ENCODE measurements around the gene HOXD11.

HOXD11 gene

DNA sequence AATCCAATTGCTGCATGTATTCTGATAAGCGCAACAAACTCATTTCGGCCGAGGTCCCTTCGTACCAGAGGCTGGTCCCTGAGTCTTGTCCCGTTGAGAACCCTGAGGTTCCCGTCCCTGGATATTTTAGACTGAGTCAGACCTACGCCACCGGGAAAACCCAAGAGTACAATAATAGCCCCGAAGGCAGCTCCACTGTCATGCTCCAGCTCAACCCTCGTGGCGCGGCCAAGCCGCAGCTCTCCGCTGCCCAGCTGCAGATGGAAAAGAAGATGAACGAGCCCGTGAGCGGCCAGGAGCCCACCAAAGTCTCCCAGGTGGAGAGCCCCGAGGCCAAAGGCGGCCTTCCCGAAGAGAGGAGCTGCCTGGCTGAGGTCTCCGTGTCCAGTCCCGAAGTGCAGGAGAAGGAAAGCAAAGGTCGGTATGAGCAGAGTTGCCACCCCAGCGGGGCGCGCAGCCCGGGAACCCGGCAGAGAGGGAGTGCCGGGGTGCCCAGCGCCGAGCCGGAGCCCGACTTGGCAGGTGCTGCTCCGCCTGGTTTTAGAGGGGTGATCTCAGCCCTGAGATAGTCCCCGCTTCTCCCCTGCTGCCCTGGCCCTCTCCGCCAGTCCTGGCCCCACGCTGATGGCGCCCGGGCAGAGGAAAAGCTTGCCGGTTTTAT is 10.2 kb downstream of the HOXD11 start:
- FAIRE-seq: no peak

DNA sequence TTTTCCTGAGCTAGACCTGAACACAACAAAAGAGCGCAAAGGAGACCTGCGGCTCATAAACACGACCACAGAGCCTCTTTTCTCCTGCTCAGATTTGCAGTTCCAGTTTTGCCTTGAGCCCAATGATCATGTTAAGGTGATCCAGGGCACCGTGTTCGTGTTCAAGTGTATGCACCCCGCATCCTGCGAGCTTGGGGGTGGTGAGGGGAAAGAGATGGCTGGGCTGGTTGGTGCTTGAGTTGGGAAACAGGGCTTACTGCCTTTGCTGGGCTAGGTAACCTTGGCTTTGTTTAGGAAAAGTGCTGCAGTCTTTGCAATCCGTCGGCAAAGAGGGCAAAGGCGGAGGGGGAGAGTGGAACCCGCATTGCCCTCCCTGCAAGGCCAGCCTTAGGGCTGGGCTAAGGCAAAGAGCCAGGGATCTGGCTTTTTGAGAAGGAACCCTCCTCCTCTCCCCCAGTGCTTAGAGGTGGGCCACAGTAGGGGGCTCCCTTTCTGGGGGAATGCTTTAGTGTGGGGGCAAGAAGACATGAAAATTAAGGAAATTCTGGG is 10.8 kb downstream of the HOXD11 start:
- FAIRE-seq (no peak), DNase-seq (ENCODE audit: extremely low spot score, insufficient read length, low read depth) (no peak)

More for the DNA sequence above, 10.2 kb downstream of the HOXD11 start:
- no peak for DNase-seq (ENCODE audit: extremely low spot score, insufficient read length, low read depth)

DNA sequence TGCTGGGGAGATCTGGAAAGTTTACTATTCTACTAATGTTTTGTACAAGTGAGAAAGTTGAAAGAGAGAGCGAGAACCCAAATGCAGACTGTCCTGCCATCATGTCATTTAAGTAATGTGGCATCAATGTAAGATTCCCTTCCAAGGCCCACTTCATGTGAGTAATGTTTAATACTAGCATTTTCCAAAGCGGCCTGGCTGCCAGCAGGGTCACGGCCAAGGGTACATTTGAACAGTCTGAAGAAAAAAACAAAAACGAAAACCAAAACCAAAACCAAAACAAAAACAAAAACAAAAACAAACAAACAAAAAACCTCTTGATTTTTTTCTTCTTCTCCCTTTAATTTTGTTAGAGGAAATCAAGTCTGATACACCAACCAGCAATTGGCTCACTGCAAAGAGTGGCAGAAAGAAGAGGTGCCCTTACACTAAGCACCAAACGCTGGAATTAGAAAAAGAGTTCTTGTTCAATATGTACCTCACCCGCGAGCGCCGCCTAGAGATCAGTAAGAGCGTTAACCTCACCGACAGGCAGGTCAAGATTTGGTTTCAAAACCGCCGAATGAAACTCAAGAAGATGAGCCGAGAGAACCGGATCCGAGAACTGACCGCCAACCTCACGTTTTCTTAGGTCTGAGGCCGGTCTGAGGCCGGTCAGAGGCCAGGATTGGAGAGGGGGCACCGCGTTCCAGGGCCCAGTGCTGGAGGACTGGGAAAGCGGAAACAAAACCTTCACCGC is 11.7 kb downstream of the HOXD11 start:
- DNase-seq (ENCODE audit: extremely low spot score, insufficient read length, low read depth): no peak
- FAIRE-seq: peak; percentile 73

DNA sequence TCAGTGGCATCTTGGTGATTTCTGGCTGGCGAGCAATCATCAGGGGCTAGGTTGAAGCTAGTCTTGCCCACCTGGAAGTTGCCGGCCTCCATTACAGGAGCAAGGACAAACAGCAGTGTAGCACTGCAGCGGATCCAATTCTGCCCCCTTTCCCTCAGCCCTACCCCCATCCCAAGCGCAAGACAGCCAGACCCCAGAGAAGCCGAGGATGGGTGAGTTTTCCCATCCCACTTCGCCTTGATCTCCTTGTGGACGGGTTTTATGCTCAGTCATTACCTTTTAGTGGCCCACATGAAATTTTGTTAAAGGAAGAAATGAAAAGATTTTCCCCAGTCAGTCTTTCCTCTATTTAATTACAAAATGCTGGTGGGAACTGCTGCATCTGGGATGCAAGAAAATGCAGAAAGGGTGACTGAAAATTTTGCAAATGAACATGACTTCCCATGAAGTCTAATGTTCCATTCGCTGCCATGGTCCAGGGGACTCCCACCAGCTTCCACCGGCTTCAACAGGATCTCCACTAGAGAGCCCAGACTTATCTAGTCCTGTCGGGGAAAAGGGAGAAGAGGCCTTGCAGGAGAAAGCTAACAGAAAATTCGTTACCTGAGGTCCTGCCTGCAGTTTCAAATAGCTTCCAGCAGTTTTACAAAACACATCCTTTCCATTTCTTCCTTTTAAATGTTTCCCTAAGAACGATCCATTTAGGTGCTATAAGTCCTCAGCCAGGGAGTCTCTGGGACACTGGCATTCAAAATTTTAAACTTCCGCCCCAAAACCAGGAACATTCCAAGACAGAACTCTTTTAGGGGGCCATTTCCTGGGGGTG is 13.5 kb downstream of the HOXD11 start:
- DNase-seq (ENCODE audit: extremely low spot score, insufficient read length, low read depth): no peak
- FAIRE-seq: no peak

DNA sequence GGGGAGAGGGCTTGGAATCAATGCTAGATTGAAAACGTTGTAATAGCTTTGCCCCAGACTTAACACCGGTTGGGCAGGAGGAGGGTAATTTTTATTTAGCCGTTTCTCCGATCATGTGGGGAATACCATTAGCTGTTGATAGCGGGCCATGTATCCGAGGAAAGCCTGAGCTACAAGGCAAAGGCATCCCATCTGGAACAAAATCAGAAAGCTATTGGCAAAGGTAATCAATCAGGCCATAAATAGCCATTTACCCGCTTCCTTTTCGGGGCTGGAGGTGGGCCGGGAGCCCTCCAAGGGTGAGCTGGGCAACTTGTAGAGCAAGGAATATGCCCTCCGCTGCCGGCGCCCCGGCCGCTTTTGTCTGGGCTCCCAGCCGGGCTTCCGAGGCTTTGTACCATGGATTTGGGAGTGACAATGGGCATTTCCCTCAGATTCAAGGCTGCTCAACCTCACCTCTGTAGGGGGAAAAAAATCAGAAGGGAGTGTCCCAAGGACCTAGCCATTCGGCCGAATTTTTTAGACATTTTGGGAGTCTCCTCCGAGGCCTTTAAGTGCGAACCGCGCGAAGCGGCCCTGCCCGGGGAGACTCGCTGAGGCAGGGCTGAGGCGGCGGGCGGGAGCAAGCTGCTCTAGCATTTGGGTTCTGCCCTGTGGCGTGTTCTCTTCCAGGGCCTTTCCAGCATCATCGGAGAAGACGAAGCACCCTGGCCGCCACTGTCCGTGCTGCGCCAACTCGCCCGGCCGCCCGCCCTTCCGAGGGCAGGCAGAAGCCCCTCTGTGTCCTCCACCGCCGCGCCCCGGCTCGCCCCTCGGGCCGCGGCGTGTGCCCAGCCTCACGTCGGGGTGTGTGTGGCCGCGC is 14.3 kb downstream of the HOXD11 start:
- FAIRE-seq (no peak), DNase-seq (ENCODE audit: extremely low spot score, insufficient read length, low read depth) (no peak)

DNA sequence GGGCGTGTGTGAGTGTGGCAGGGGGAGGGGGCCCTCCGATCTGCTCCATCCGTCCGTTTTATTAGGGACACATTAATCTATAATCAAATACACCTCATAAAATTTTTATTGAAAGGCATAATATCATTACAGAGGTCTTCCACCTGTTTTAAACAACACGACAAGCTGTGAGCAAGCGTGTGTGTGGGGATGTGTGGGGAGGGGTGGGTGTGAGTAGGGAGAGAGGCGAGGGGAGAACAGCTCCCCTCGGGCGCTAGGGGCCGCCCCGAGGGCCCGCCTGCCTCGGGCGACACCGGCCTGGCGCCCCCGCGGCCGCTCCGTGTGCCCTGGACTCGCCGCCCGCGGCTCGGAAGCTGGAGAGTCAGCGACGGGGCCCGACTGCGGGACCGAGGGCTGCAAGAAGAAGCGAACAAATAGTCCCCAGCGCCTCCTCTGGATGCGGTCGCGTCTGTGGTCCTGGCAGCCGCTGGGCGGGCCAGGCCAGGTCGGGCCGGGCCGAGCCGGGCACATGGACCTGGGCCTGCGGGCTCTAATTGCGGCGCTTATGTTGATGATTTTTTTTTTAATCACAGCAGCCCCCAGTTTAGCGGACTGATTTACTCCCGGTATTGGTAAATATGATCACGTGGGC is 15.1 kb downstream of the HOXD11 start:
- DNase-seq (ENCODE audit: extremely low spot score, insufficient read length, low read depth) (no peak), FAIRE-seq (no peak)

DNA sequence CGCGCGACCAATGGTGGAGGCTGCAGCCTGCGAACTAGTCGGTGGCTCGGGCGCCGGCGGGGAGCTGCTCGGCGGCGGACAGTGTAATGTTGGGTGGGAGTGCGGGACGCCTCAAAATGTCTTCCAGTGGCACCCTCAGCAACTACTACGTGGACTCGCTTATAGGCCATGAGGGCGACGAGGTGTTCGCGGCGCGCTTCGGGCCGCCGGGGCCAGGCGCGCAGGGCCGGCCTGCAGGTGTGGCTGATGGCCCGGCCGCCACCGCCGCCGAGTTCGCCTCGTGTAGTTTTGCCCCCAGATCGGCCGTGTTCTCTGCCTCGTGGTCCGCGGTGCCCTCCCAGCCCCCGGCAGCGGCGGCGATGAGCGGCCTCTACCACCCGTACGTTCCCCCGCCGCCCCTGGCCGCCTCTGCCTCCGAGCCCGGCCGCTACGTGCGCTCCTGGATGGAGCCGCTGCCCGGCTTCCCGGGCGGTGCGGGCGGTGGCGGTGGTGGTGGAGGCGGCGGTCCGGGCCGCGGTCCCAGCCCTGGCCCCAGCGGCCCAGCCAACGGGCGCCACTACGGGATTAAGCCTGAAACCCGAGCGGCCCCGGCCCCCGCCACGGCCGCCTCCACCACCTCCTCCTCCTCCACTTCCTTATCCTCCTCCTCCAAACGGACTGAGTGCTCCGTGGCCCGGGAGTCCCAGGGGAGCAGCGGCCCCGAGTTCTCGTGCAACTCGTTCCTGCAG is 15.8 kb downstream of the HOXD11 start, which contains the start of gene HOXD9:
Gene HOXD9, plus strand, starts transcription at position 37 of the 728 bp plus-strand sequence. Its CDS starts 50 bp downstream, at position 87.
- no peak for FAIRE-seq
- DNase-seq (ENCODE audit: extremely low spot score, insufficient read length, low read depth): no peak

DNA sequence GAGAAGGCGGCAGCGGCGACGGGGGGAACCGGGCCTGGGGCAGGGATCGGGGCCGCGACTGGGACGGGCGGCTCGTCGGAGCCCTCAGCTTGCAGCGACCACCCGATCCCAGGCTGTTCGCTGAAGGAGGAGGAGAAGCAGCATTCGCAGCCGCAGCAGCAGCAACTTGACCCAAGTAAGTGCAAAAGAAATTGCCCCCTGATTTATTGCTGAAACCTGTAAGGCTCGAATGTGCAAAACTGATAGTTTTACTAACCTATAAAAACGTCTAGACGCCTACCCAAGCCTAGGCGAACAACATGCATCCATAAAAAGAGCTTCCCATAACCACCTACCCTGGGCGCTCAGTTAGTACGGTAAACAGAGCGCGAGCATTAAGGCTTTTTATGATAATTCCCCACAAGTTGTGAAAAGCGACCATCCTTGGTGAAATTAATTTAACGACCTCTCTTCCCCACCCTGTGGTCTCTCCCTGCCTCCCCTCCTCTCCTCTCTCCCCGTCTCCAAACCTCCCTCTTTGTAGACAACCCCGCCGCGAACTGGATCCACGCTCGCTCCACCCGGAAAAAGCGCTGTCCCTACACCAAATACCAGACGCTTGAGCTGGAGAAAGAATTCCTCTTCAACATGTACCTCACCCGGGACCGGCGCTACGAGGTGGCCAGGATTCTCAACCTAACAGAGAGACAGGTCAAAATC is 16.5 kb downstream of the HOXD11 start:
- FAIRE-seq: no peak

DNA sequence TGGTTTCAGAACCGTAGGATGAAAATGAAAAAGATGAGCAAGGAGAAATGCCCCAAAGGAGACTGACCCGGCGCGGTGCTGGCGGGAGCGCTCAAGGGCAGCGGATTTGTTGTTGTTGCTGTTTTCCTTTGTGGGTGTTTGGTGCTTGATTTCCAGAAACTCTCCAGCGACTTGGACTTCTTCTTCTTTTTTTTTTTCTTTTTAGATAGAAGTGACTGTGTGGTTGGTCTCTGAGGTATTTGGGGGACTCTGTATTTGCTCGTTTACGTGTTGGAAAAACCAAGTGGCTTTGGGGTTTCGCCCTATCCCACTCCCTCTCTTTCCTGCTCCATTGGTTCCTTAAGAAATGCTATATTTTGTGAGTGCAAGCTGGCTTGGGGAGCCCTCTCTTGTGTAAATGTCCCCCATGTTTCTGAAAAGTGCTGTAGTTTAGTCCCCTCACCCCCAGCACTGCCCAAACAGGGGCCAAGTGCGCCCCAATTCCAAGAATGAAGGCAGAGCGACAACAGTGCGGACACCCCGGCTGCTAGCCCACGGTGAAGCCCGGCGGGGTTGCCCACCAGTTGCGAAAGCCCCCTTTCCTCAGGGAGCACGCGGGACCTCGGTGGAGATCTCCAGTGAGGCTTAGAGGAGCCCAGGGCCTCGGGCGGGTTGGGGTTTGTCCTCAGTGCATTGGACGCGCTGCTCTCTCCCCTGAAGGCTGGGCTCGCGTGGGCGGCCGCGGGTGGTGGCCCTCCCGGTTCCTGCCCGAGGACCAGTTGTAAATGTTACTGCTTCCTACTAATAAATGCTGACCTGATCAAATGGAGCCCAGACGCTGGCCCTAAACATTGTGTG is 17.2 kb downstream of the HOXD11 start:
- FAIRE-seq (no peak), DNase-seq (ENCODE audit: extremely low spot score, insufficient read length, low read depth) (no peak)

More for the DNA sequence above, 16.5 kb downstream of the HOXD11 start:
- DNase-seq (ENCODE audit: extremely low spot score, insufficient read length, low read depth): no peak

DNA sequence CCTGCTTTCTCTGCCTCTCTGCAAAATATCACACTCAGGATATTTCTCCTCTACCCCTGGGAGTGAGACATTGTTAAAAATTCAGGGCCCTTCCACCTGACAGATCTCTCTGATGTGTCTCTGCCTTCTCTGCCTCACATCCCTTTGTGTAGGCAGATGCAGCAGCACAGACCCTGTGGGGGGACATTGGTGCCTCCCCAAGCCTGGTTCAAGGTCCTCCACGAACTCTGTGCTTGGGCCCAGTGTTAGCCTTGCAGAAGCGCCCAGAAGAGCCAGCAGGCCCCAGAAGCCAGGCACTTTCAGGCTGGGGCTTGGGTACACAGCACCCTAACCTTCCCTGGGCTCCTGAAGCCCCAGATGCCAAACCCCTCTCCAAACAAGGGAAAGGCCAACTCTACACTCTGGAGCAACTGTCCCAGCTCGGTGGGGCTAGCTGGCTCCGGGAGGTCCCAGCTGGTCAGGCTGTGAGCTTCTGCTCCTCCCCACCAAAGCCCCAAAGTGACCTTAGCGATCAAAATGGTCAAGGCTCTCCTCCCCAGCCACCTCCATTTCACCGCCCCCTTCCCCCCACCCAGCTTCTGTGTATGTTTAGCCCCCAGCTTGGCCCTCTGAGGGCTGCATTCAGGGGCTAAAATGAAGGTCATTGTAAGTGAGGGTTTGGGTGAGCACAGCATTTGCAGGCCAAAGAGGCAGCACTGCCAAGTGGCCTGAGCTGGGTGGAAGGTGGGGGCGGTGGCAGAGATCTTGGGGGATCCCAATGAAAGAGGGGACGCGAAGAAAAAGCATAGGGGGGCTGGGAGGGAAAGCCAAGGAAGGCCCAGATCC is 18.1 kb downstream of the HOXD11 start:
- FAIRE-seq: no peak
- DNase-seq (ENCODE audit: extremely low spot score, insufficient read length, low read depth): no peak

DNA sequence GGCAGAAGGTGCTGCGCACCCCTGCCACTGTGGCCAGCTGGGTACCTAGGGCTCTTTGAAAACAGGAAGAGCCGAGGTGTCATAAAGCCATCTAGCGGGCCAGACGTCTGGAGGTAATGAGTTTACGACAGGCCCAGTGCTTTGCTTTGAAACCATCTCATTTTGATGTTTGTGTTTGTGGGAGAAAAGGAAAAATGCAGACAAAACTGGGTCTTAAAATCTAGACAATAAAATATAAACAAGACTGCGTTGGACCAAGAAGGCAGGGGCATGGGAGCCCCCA is 18.6 kb downstream of the HOXD11 start:
- FAIRE-seq: no peak
- no peak for DNase-seq (ENCODE audit: extremely low spot score, insufficient read length, low read depth)

DNA sequence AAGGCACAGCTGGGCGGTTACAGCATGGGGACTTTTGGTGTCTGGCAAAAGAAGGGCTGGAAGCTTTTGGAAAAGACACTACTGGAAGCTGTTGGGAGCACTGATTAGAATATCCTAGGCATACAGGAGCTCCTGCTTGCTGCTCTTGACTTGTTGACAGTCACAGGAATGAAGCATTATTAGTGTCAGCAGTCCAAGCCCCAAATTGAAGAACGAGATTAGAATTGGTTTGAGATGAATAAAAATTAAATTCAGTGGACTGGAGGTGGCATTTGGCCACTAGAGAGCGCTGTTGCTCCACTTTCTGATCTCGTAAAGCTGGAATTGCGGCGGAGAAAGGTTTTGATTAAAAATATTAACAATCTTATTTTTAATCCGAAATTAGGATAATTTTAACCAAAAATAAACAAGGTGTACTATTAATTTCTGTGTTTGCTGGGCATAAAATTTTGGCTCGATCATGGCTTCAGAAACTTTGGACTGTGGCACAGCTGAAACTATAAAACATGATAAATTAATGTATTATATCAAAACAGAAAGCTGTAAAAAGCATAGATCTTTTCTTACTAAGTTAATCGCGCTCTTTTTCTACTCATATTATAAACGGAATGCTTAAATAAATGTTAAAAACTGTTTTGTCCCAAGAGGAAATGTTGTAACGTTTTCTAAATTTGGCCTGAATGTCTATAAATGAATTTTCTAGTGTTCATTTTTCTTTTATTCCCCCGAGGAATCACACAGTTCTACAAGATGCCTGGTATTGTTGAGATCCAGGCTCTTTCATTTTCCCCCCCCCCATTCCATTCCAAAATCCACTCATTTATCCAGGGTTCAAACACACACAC is 20.1 kb downstream of the HOXD11 start:
- FAIRE-seq: peak; percentile 74

DNA sequence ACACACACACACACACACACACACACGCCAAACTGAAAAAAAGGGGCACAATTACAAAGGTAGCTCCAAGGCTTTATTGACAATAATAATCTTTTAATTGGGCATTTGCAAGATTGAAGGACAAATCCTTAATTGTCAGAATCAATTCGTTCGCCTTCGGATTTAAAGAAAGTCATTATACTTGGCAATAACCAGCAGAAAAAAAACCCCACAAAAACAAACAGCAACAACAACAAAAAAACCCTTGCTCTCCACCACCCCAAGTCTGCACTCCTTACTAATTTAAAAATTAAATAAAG is 20.6 kb downstream of the HOXD11 start:
- DNase-seq (ENCODE audit: extremely low spot score, insufficient read length, low read depth) (no peak), FAIRE-seq (no peak)

More for the DNA sequence above, 20.1 kb downstream of the HOXD11 start:
- DNase-seq (ENCODE audit: extremely low spot score, insufficient read length, low read depth): peak; percentile 32

DNA sequence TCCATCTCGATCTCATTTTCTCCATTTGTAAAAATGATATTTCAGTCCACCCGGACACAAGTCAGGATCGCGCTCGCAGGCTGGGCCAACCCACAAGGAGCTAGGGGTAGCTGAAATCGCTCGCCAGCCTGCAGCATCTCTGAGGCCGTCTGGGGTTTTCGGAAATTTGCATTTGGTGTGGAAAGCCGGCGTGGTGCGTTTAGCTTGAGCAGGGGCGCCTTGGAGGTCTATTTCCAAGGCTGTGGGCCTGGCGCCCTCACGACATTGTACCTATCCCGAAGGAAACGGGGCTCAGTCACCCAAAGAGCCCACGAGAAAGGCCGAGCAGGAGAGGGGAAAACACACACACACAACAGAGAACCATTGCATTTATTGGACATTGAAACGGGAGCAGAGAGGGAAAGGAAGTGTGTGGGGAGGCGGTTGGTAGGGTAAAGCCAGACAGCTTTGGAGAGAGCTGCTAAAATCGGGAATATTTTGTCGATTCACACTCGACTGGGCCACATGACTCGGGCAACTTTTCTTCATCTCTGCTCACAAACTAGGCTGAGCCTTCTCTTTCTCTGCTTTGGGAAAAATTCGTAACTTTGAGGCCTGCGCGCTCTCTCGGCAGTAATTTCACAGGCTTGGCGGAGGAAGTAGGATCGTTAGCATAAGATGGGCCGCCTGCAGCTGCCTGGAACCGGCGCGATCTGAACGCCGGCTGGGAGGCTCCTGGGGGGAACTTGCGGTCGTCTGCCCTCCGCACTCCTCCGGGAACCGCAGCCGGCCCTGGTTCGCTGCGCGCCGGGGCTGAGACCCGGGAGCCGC is 21.3 kb downstream of the HOXD11 start:
- DNase-seq (ENCODE audit: extremely low spot score, insufficient read length, low read depth) (no peak), FAIRE-seq (no peak)

Measured in GM18507 (cell line).